Endothelial cell of umbilical vein (primary cell): ENCODE results near the gene GNAS-AS1. TPM values are rescaled to one million over a fixed set of nuclear protein-coding genes. Genes with fewer than 3 reads are reported as not detected.

ENCODE experiments used
- BruUV-seq: library from RNA; stranded (reverse); fragments of 400-500 nt; replicated peaks from 2 replicates; lab custom pipeline; 2021; lab: Mats Ljungman, UMichigan
- CTCF ChIA-PET: fragments of 300-600, 350-600 bp; sonication (Branson Sonifier 250); formaldehyde crosslinking; loops from one replicate; lab custom pipeline; 2021; ENCODE audit warnings: antibody characterized with exemption, inconsistent platforms; lab: Charles Lee
- POLR2A ChIA-PET: fragments of 300-600, 350-600 bp; sonication (Branson Sonifier 250); formaldehyde crosslinking; loops from one replicate; lab custom pipeline; 2021; ENCODE audit warnings: antibody characterized with exemption, inconsistent platforms; lab: Charles Lee
- DNase-seq: peaks from one replicate; pipeline ENCODE4 v3.0.0-alpha.2; 2011; ENCODE audit warnings: low read depth, low spot score
- FAIRE-seq: peaks from 2 replicates; lab custom pipeline; 2011; peaks lifted over from hg19 to GRCh38; lab: Jason Lieb, UNC
- H2AFZ ChIP-seq: 2 replicates; pipeline ENCODE4 v1.6.0; 2012; ENCODE audit warnings: low read depth, low read length, control low read depth, inconsistent platforms
- H3K27ac ChIP-seq: 2 replicates; pipeline ENCODE4 v1.5.1; 2011; ENCODE audit warnings: low read depth, mild to moderate bottlenecking, control low read depth, low read length, moderate library complexity; ENCODE audit not compliant: insufficient read depth
- H3K27me3 ChIP-seq, 2 experiments: 2 replicates each; pipeline versions ENCODE4 v1.6.0 to v1.6.1; 2011; ENCODE audit warnings: low read length in 2 of 2, mixed read lengths in 1 of 2; ENCODE audit not compliant: control insufficient read depth in 2 of 2, insufficient read depth in 2 of 2
- H3K36me3 ChIP-seq, 2 experiments: 2 replicates in 1 of 2; 3 replicates in 1 of 2; pipeline ENCODE4 v1.5.1; 2011; ENCODE audit warnings: low read length in 2 of 2, mild to moderate bottlenecking in 1 of 2, moderate library complexity in 1 of 2; ENCODE audit not compliant: control insufficient read depth in 2 of 2, insufficient read depth in 2 of 2; ENCODE audit errors: extremely low read depth in 1 of 2
- H3K4me1 ChIP-seq: 3 replicates; pipeline ENCODE4 v1.5.1; 2011; ENCODE audit warnings: mild to moderate bottlenecking, low read length; ENCODE audit not compliant: control insufficient read depth, insufficient read depth; ENCODE audit errors: extremely low read depth
- H3K4me2 ChIP-seq: 2 replicates; pipeline ENCODE4 v1.6.1; 2011; ENCODE audit warnings: low read length, control low read depth, mixed read lengths; ENCODE audit not compliant: insufficient read depth
- H3K4me3 ChIP-seq, 3 experiments: fragments of 200-600 bp in 1 of 3; sonication (generic), shearing (Covaris generic) in 1 of 3; replicated peaks in 1 of 3; 2 replicates each; pipeline ENCODE4 v1.5.1; 2011 to 2016; ENCODE audit warnings: control low read depth in 3 of 3, low read length in 3 of 3, mild to moderate bottlenecking in 2 of 3, inconsistent platforms in 1 of 3, low read depth in 1 of 3, moderate library complexity in 1 of 3; ENCODE audit not compliant: insufficient read depth in 1 of 3
- H3K79me2 ChIP-seq: 2 replicates; pipeline ENCODE4 v1.6.0; 2012; ENCODE audit warnings: low read length, inconsistent platforms; ENCODE audit not compliant: control insufficient read depth, insufficient read depth
- H3K9ac ChIP-seq: replicated peaks from 2 replicates; pipeline ENCODE3; 2011; ENCODE audit warnings: low read length, control low read depth; ENCODE audit not compliant: insufficient read depth; ENCODE audit errors: extremely low read depth
- H3K9me1 ChIP-seq: replicated peaks from 3 replicates; pipeline ENCODE4 v1.6.0; 2011; ENCODE audit warnings: mild to moderate bottlenecking, low read length; ENCODE audit not compliant: control insufficient read depth, insufficient read depth; ENCODE audit errors: extremely low read depth
- H3K9me3 ChIP-seq: replicated peaks from 2 replicates; pipeline ENCODE4 v1.5.1; 2012; ENCODE audit warnings: low read length, inconsistent platforms; ENCODE audit not compliant: control insufficient read depth, insufficient read depth
- H4K20me1 ChIP-seq: replicated peaks from 2 replicates; pipeline ENCODE3; 2011; ENCODE audit warnings: mild to moderate bottlenecking, low read length; ENCODE audit not compliant: control insufficient read depth, insufficient read depth; ENCODE audit errors: extremely low read depth
- EZH2 ChIP-seq: IDR thresholded peaks from 2 replicates; pipeline ENCODE4 v1.6.1; 2012; ENCODE audit warnings: borderline replicate concordance, low read depth, mild to moderate bottlenecking, moderate library complexity, low read length, inconsistent platforms; ENCODE audit not compliant: severe bottlenecking
- POLR2A ChIP-seq: IDR thresholded peaks from 2 replicates; pipeline ENCODE4 v1.6.1; 2012; ENCODE audit warnings: low read depth, mild to moderate bottlenecking, control low read depth, low read length
- POLR2AphosphoS5 ChIP-seq: IDR thresholded peaks from 2 replicates; pipeline ENCODE4 v1.6.1; 2012; ENCODE audit warnings: low read depth, mild to moderate bottlenecking, control low read depth, low read length, moderate library complexity; ENCODE audit not compliant: insufficient read depth
- dilution Hi-C: fragments of 300-500 bp; cut with MboI; formaldehyde crosslinking; loops from one replicate; pipeline ENCODE4 v1.15.0; 2019; ENCODE audit warnings: low sequenced_read_pairs; ENCODE audit not compliant: extremely low pct_ligation_motif_present
- intact Hi-C: fragments of 100-400 bp; cut with micrococcal nuclease; formaldehyde crosslinking; loops from one replicate; pipeline ENCODE4 v1.10.0; 2022
- polyA plus RNA-seq, 4 experiments: library from polyadenylated mRNA; depleted of rRNA in 3 of 4; stranded (reverse) in 3 of 4; unstranded in 1 of 4; fragments of >200 nt; gene quantifications; 2 replicates each; pipeline versions ENCODE4 v1.2.1 to v1.2.3, GENCODE V29; 2011 to 2012; ENCODE audit warnings: missing spikeins in 1 of 4
- total RNA-seq: library from RNA; stranded (reverse); gene quantifications from 2 replicates; pipeline ENCODE4 v1.2.3, GENCODE V29; 2021
- TF ChIP-seq, protein P1 (sequence below), 2 donors: IDR thresholded peaks; 1 replicate in 1 of 2; 2 replicates in 1 of 2; pipeline ENCODE4 v1.5.1; 2011; ENCODE audit warnings: low read length in 2 of 2, mild to moderate bottlenecking in 2 of 2, moderate library complexity in 2 of 2, control low read depth in 1 of 2, inconsistent platforms in 1 of 2, low read depth in 1 of 2; ENCODE audit not compliant: insufficient read depth in 1 of 2; ENCODE audit errors: extremely low read depth in 1 of 2
- TF ChIP-seq, protein P2 (sequence below): IDR thresholded peaks from 2 replicates; pipeline ENCODE4 v1.6.1; 2011; ENCODE audit not compliant: insufficient read depth, insufficient read length

The GNAS-AS1 gene
- total and polyA plus RNA-seq, 2 donors (not counting 3 experiments of a cell fraction or from before 2014, with no cell fraction given), result 0.11 to 0.58 TPM

DNA sequence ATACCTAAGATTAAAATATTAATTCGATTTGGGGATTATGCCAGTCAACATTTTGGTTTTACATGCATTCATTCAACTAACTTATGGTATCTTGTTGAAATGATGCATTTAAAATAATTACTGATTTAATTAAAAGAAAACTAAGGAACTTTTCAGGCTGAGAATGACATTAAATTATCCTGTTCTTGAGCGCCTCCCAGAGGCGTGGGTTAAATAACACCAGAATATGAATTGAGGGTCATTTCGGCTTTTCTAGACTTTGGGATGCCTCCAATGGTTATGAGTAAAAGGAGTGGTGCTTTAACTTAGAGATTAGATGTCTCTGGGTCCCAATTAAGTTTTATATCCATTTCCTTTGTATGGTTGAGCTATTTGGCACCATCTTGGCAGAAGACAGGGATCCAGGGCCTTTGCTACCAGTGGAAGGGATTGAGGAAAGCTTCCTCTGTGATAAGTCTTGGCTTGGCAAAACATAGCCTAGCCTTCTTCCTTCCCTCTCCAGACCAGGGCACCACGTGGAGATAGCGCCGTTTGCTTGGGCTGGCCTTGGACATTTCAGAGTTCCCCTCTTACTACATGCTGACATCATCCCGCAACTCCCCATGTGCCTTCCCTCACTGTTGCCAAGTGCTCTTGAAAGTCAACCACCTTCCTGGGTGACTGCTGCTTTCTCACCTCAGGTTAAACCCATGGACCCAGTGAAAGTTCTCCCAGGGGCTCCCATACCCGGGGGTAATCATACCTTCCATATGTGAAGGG, 30.5 kb upstream of the GNAS-AS1 start:
- Histone ChIP-seq H2AFZ (no peak overlapping the region), H3K27me3 (peaks cover 4 to 15% of the 10 kb centered on the region in 2 experiments), H3K9me3 (no peaks in the 10 kb centered on the region), H3K4me1 (no peaks in the 10 kb centered on the region), H4K20me1 (no peaks in the 10 kb centered on the region), H3K9me1 (no peaks in the 10 kb centered on the region), H3K36me3 (no peaks in the 10 kb centered on the region), H3K4me3 (no peak overlapping the region), H3K4me2 (no peak overlapping the region), H3K9ac (no peak overlapping the region), H3K27ac (no peak overlapping the region), H3K79me2 (no peaks in the 10 kb centered on the region)
- dilution Hi-C loops, result no loop called here
- POLR2A ChIA-PET, result no interaction called here
- no TSS peak for BruUV-seq
- CTCF ChIA-PET, result interaction anchor here (1.0 to 3.0 kb wide), 3 partner anchors 11 to 400 kb away, joined by 4 to 18 read pairs (median 5); no protein-coding TSS in a partner anchor
- TF ChIP-seq, protein P1, sequence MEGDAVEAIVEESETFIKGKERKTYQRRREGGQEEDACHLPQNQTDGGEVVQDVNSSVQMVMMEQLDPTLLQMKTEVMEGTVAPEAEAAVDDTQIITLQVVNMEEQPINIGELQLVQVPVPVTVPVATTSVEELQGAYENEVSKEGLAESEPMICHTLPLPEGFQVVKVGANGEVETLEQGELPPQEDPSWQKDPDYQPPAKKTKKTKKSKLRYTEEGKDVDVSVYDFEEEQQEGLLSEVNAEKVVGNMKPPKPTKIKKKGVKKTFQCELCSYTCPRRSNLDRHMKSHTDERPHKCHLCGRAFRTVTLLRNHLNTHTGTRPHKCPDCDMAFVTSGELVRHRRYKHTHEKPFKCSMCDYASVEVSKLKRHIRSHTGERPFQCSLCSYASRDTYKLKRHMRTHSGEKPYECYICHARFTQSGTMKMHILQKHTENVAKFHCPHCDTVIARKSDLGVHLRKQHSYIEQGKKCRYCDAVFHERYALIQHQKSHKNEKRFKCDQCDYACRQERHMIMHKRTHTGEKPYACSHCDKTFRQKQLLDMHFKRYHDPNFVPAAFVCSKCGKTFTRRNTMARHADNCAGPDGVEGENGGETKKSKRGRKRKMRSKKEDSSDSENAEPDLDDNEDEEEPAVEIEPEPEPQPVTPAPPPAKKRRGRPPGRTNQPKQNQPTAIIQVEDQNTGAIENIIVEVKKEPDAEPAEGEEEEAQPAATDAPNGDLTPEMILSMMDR (IDR thresholded peaks at IDR 0.05; ENCODE audit: extremely low read depth in 1 of 2, insufficient read depth in 1 of 2, low read depth in 1 of 2, low read length in 2 of 2), result peak in 1 of 2 donors; percentile 6
- no peak for TF ChIP-seq EZH2
- TF ChIP-seq POLR2A, result no peak
- TF ChIP-seq, protein P2, sequence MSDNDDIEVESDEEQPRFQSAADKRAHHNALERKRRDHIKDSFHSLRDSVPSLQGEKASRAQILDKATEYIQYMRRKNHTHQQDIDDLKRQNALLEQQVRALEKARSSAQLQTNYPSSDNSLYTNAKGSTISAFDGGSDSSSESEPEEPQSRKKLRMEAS, result no peak
- TF ChIP-seq POLR2AphosphoS5, result no peak
- intact Hi-C loops, result loop anchor here (1.0 kb wide), 1 partner anchor 11 kb away; no protein-coding TSS in a partner anchor
- no peak for DNase-seq
- no peak for FAIRE-seq
